T47D (cell line): ENCODE results near the gene AP5Z1.

Experiments
- DNase-seq, 2 experiments: peaks; one replicate each; pipeline versions ENCODE4 v3.0.0 to v3.0.0-alpha.2; 2011 to 2012; ENCODE audit warnings: low read depth in 1 of 2, low spot score in 1 of 2
- JUND ChIP-seq: IDR thresholded peaks from 2 replicates; pipeline ENCODE4 v1.6.1; 2012; ENCODE audit warnings: low read depth
- in situ Hi-C: cut with HindIII; loops from 2 replicates; pipeline ENCODE4 v1.10.0; 2016; ENCODE audit warnings: low sequenced_read_pairs, low pct_unique_long_range_greater_than_20kb

Gene AP5Z1

GRCh38 chr7:4834601-4835397 is 59.4 kb downstream of the AP5Z1 start:
- no peak for TF ChIP-seq JUND
- DNase-seq = no peak
- in situ Hi-C loops = no loop called here

GRCh38 chr7:4835398-4836205 is 60.2 kb downstream of the AP5Z1 start:
- TF ChIP-seq JUND = no peak
- DNase-seq = peak; percentile 84 to 90
- in situ Hi-C loops = no loop called here

DNA sequence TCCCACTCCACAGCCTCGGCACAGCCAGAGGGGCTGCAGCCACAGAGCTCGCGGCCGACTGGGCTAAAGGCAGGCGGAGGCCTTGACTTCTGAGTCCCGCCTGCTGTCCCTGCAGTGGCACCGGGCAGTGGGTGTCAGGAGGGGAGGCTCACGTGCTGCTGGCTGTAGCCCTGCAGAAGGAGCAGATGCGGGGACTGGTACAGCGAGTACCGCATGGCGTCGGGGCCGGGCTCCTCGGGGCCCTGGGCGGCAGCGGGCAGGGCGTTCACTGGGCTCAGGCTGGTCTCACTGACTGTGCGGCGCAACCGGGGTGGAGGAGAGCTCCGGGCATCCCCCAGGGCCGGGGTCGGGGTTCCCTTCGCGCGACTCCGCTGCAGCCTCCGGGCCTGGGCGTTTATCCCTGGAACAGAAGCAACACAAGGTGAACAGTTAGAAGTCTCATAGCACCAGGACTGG is 60.8 kb downstream of the AP5Z1 start:
- no peak for TF ChIP-seq JUND

DNA sequence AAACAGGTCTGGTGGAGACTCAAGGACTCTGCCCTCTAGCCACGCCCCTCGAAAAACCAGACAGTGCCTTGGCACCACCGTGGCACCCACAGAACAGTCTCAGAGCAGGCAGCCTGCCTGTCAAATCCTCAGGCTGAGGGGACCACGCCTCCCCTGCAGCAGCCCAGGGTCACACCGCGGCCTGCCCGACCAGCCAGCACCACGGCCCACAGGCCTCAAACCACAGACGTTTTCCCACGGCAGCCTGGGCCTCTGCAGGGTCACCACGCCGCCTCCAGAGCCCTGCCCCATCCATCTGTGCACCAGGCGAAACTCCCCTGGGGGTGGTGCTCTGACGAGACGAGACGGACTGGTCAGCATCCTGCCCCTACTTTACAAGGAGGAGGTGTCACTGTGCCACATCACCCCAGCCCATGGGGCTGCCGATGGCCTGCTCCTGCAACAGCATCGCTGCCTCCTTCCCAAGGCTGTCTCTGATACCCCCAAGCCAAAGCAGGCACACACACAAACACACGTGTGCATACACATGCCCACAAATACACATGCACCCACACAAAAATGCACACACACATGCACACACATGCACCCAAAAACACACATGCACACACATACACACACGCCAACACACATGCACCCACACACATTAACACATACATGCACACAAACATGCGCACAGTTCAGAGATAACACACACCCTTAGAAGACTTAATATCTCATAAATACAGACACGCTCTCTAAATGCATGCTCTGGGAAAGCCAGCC is 61.8 kb downstream of the AP5Z1 start:
- no peak for TF ChIP-seq JUND
- DNase-seq = peak; percentile 58 to 88
- in situ Hi-C loops = no loop called here

More for the DNA sequence above, 60.8 kb downstream of the AP5Z1 start:
- in situ Hi-C loops = no loop called here
- DNase-seq = no peak

DNA sequence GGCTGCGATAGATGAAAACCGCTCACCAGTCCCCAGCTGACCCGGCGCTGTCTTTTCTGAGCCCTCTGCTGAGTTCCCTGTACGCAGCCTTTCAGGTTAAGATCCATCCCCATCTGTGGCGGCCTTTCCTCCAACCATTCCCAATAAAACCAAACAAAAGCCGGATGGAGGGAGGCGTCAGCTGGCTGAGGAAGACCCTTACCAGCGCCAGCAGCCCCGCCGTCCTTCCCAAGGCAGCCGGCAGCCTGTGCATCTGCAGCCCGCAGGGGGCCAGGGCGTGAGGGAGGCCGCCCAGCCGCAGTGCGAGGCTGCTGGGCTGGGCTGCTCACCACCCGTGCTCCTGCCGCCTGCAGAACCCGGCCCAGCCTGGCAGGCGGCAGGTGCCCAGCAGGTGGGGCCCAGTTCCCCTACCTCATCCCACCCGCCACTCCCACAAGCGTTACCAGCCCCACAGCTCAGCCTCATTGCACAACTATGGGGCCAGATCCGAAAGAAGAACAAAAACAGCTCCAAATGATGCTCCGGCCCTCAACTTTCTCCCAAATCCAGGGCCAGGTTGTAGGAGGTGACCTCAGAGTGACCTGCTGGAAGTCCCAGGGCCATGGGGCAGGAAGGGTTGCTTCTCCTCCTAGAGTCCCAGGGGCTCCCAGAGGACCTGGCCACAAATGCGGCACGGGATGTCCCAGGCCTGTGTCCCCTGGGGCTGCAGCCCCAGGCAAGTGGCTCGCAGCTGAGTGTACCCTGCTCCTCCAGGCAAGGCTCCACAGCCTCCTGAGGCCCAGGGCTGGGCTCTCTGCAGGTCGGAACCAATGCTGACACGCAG is 62.6 kb downstream of the AP5Z1 start:
- TF ChIP-seq JUND = no peak
- in situ Hi-C loops = no loop called here
- DNase-seq = no peak

- in situ Hi-C loops = no loop called here
- no peak for TF ChIP-seq JUND
- DNase-seq = no peak
Measured at GRCh38 chr7:4838626-4839334, 63.4 kb downstream of the AP5Z1 start.

DNA sequence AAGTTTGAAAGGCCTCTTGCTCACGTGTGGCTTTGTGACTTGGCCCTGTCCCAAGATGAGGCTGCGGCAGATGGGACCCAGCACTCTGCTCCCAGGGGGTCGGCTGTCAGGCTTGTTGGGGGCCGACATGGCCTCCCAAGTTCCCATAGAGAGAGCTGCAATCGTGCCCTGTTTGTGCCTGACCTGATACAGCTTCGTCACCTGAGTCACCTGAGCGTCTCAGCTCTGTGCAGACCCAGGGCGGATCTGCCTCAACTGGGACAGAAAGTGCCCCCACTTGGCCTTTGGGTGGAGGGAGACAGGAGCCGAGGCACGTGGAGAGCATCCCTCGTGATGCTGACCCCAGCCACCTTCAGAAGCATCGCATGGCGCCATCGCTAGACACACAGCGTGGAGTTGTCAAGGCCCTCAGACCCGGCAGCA is 64.7 kb downstream of the AP5Z1 start:
- no peak for DNase-seq
- in situ Hi-C loops = no loop called here

More for the DNA sequence above, 64.7 kb downstream of the AP5Z1 start:
- TF ChIP-seq JUND = no peak
